ENCODE measurements around the gene SERPINB10.

DNA sequence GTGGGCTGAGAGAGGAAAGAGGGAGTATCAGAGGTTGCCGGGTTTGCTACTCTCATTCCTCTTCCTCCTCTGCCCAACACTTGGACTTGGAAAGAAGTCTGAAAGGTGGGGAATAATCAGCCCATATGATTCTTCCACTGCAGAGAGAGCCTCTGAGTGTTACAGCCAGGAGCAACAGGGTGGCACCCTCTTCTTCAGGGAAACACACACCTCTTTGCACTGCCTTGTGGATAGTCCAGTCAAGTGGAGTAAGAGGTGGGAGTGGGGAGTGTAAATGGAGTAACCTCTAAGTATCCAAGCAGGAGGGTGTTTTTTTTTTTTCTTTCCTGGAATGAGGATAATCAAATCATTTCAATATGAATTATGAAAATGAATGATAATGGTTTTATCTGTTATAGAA is 53.1 kb downstream of the SERPINB10 start:
- TF ChIP-seq, protein P1, sequence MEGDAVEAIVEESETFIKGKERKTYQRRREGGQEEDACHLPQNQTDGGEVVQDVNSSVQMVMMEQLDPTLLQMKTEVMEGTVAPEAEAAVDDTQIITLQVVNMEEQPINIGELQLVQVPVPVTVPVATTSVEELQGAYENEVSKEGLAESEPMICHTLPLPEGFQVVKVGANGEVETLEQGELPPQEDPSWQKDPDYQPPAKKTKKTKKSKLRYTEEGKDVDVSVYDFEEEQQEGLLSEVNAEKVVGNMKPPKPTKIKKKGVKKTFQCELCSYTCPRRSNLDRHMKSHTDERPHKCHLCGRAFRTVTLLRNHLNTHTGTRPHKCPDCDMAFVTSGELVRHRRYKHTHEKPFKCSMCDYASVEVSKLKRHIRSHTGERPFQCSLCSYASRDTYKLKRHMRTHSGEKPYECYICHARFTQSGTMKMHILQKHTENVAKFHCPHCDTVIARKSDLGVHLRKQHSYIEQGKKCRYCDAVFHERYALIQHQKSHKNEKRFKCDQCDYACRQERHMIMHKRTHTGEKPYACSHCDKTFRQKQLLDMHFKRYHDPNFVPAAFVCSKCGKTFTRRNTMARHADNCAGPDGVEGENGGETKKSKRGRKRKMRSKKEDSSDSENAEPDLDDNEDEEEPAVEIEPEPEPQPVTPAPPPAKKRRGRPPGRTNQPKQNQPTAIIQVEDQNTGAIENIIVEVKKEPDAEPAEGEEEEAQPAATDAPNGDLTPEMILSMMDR (IDR thresholded peaks at IDR 0.05; ENCODE audit: insufficient read depth, low read depth, low read length): no peak
- no peak for TF ChIP-seq EZH2 (IDR thresholded peaks at IDR 0.05; ENCODE audit: insufficient read depth, low read length)
